CD1c-positive myeloid dendritic cell (primary cell): ENCODE data around the gene MED9.

Source experiments
- DNase-seq: peaks from one replicate; pipeline ENCODE4 v3.0.0-alpha.2; 2016; ENCODE audit errors: extremely low spot score

Gene MED9

DNA sequence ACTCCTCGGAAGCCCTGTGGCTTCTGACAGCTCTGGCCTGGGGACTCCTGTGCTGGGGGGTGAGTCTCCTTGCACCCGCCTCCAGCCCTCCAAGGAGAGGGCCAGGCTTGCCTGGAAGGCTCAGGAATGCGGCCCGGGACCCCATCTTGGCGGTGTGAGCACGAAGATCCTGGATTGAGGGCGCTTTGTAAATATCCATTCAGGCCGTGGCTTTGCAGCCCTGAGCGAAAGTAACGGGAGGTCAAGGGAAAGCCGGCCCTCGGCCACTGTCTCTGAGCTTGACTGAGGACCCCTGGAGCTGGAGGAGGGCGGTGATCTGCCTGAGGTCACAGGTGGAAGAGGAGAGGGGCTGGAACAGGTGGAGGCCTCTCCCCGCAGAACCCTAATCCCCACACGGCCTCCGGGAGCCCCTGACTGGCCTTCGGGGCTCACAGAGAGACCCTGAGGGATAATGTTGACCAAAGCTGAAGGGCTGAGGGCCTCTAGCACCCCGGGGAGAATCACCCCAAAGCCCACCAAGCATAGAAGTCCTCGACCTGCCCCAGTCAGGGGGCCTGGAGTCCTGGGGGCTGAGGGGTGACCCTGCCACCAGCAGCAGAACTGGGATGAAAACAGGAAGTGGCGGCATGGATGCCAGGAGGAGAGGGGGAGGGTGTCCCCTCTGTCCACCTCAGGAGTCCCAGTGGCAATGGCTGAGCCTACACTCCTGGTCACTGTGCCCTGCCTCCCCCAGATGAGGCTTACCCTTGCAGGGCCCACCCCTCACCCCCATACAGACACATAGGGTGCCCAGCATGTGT lies 27.7 kb downstream of the MED9 start:
- DNase-seq, result no peak

GRCh38 chr17:17505151-17505550 lies 28.4 kb downstream of the MED9 start:
- DNase-seq, result no peak

- no peak for DNase-seq
Observed at GRCh38 chr17:17505610-17506171, 28.9 kb downstream of the MED9 start.

GRCh38 chr17:17506181-17506741 lies 29.5 kb downstream of the MED9 start:
- DNase-seq, result no peak

DNA sequence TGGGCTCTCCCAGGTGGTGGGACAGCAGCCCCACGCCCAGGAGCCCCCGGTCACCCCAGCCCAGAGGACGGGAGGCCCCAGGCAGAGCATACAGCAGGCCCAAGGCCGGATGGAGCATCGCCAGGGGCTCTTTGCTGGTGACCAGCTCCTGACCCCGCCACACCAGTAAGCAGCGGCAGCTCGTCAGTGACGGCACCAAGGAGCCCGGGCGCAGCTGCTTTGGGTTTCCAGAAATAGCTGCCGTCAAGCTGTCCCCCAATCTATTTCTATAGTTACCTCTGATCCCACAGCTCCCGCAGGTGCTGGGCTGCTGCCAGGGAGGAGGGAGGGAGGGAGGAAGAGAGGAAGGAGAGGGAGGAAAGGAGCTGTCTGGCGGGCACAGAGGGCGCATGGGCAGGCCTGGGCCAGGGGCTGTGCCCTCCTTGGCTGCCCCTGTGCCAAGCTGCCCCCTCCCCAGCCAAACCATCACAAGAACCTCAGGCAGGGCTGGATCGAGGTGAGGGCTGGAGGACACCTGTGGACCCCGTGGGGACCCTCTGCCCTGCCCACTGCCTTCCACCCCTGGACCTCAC lies 30.2 kb downstream of the MED9 start:
- no peak for DNase-seq

DNA sequence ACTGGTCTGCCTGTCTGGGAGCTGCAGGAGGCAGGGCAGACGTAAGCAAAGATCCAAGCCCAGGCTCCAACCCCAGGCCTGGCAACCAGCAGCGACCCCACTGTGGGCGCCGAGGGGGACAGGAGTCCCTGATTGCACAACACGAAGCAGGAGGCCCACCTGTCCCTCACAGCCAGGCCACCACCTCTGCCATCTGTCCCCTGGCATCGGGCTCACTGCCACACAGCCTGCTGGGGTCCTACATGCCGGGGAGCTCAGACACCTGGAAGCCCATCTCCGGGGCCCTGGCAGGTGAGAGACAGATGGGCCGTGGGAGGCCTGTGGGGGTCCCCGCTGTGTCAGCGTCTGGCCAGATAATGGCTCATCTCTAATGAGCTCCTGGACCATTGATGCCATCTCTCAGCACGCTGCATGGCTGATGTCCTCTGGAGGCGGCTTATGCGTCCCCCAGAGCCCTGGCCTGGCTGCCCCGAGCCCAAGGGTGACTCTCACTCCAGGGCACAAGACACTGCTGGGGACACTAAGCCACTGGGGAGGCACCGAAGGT lies 30.7 kb downstream of the MED9 start:
- DNase-seq, result no peak

- no peak for DNase-seq
Observed at GRCh38 chr17:17508019-17508535, 31.3 kb downstream of the MED9 start.

DNA sequence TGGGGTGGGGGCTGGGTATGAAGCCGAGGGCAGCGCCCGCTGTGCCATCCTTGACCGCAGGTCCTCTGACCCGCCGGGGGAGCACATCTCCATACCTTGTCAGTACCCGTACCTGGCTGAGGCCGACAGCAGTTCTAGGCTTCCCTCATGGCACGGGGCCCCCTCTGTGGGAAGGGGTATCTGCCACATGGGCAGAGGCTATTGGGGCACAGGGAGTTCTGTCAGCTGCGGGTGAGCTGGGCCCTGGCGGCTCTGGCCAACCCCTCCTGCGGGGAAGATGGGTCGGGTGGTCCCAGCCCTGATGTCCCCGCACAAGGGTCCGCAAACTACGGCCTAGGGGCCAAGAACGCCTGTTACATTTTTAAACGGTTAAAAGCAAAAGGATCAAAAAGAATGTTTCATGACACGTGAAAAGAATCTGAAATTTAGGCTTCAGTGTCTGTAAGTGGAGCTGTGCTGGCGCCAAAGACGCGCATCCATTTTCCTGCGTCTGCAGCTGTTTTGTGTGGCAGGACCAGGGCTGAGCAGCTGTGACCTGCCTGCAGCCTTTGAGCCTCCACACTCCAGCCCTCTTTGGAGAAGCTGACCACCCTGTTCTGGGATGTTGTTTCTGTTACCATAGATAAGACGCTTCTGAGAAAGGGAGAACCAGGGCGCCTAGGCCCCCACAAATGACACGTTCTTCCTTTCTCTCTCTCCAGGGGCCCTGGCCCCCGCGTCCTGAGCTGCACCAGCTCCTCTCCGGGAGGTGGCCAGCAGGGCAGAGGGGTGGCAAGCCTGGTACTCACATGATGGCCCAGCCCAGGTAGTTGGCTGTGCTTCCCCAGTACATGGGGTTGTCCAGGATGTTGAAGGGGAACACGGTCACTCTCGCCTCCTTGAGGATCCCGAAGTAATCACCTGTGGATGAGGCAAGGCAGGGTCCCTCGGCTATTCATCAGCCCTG lies 32.1 kb downstream of the MED9 start:
- no peak for DNase-seq

GRCh38 chr17:17509601-17510425 lies 33.0 kb downstream of the MED9 start:
- DNase-seq, result no peak

DNA sequence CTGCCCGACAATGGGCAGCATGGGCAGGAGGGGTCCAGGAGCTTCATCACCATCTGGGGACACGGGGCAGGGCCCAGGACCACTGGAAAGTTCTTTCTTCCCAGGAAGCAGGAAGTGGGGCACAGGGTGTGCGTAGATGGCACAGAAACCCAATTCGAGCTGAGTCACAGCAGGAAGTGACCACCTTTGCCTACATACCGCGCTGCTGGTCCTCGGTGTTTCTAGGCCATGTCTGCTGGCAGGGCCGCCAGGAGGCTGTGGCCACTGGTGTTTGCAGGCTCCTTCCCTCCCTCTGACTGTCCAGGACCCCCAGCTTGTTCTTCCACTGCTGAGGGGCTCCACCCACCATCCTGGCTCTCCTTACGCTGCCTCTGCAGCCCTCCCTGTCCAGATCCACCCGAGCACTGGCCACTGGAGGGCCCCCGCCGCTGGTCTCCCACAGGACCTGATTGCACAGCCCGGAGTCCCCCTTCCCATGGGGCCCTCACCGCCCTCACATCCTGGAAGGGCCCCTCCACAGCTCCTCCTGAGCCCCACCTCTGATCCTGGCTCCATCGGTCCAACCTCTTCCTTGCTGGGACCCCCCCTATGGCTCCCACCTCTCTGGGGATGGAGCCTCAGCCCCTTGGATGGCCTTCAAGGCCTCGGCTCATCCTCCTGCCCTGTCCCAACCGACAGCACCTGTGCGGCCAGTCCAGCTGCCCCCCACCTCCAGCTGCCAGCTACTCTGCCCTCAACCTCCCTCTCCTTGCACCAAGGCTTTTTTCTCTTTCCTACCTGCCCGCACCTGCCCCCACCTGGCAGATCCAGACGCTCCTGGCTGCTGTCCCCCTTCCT lies 33.9 kb downstream of the MED9 start:
- DNase-seq, result peak; percentile 7

- no peak for DNase-seq
Observed at GRCh38 chr17:17511293-17511741, 34.5 kb downstream of the MED9 start.

- DNase-seq, result no peak
Observed at GRCh38 chr17:17511881-17512858, 35.4 kb downstream of the MED9 start.

GRCh38 chr17:17512866-17513265 lies 36.1 kb downstream of the MED9 start:
- no peak for DNase-seq

- no peak for DNase-seq
Observed at GRCh38 chr17:17513626-17514025, 36.8 kb downstream of the MED9 start.

GRCh38 chr17:17514361-17514992 lies 37.7 kb downstream of the MED9 start:
- no peak for DNase-seq

- no peak for DNase-seq
Observed at GRCh38 chr17:17514993-17515933, 38.5 kb downstream of the MED9 start.
